Measurements from ENCODE around the gene MKRN2OS.

GRCh38 chr3:12513694-12514446, 31.4 kb downstream of the MKRN2OS start:
- TF ChIP-seq, protein P1, sequence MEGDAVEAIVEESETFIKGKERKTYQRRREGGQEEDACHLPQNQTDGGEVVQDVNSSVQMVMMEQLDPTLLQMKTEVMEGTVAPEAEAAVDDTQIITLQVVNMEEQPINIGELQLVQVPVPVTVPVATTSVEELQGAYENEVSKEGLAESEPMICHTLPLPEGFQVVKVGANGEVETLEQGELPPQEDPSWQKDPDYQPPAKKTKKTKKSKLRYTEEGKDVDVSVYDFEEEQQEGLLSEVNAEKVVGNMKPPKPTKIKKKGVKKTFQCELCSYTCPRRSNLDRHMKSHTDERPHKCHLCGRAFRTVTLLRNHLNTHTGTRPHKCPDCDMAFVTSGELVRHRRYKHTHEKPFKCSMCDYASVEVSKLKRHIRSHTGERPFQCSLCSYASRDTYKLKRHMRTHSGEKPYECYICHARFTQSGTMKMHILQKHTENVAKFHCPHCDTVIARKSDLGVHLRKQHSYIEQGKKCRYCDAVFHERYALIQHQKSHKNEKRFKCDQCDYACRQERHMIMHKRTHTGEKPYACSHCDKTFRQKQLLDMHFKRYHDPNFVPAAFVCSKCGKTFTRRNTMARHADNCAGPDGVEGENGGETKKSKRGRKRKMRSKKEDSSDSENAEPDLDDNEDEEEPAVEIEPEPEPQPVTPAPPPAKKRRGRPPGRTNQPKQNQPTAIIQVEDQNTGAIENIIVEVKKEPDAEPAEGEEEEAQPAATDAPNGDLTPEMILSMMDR (conservative IDR thresholded peaks at IDR 0.05 in 1 of 2, IDR thresholded peaks at IDR 0.05 in 1 of 2; ENCODE audit: low read depth in 1 of 2, low read length in 2 of 2) = no peak
- no peak for TF ChIP-seq EZH2 (IDR thresholded peaks at IDR 0.05; ENCODE audit: low read length, missing control alignments)
